ENCODE measurements around the gene FBXL7. TPM values are rescaled to one million over a fixed set of nuclear protein-coding genes. Genes with fewer than 3 reads are reported as not detected.

Gene FBXL7
- total RNA-seq, 4 donors from 2014 or later: 5.7 to 47.4 (median 6.3) TPM

GRCh38 chr5:15703901-15704300 lies 203.9 kb downstream of the FBXL7 start:
- H3K36me3 ChIP-seq: no peaks in the 10 kb centered on the region
- TF ChIP-seq EP300 (IDR thresholded peaks at IDR 0.05; ENCODE audit: low read depth) (no peak), POLR2AphosphoS5 (IDR thresholded peaks at IDR 0.05) (no peak), CTCF (IDR thresholded peaks at IDR 0.05) (no peak)
- intact Hi-C loops (cut with DNase I; ENCODE audit: low total_unique reads): no loop called here
- in situ Hi-C loops (cut with MboI; ENCODE audit: low pct_ligation_motif_present in 1 of 4, low pct_unique_long_range_greater_than_20kb in 1 of 4, low sequenced_read_pairs in 3 of 4): no loop called here
- H3K4me3 ChIP-seq: no peak overlapping the region
- H3K27ac ChIP-seq: no peak overlapping the region
- no peaks in the 10 kb centered on the region for H3K9me3 ChIP-seq
- peaks cover 0 to 4% (median 0%) of the 10 kb centered on the region in 4 donors for H3K4me1 ChIP-seq
- no peak for DNase-seq
- WGBS, 2 donors (ENCODE audit: low coverage in 1 of 2): 83% methylated on average over 1 to 3 of the region's 3 CpGs
- H3K27me3 ChIP-seq: no peaks in the 10 kb centered on the region

GRCh38 chr5:15704397-15704947 lies 204.5 kb downstream of the FBXL7 start:
- in situ Hi-C loops (cut with MboI; ENCODE audit: low pct_ligation_motif_present in 1 of 4, low pct_unique_long_range_greater_than_20kb in 1 of 4, low sequenced_read_pairs in 3 of 4) (no loop called here), intact Hi-C loops (cut with DNase I; ENCODE audit: low total_unique reads) (no loop called here)
- TF ChIP-seq POLR2A (IDR thresholded peaks at IDR 0.05): no peak
- TF ChIP-seq POLR2AphosphoS5 (IDR thresholded peaks at IDR 0.05): no peak
- TF ChIP-seq CTCF (IDR thresholded peaks at IDR 0.05): no peak
- TF ChIP-seq EP300 (IDR thresholded peaks at IDR 0.05; ENCODE audit: low read depth): no peak
- H3K4me3 ChIP-seq: no peak overlapping the region
- no peak overlapping the region for H3K27ac ChIP-seq
- no peaks in the 10 kb centered on the region for H3K9me3 ChIP-seq
- H3K4me1 ChIP-seq: peaks cover 0 to 4% (median 0%) of the 10 kb centered on the region in 4 donors
- DNase-seq: no peak
- H3K27me3 ChIP-seq: no peaks in the 10 kb centered on the region
- no peaks in the 10 kb centered on the region for H3K36me3 ChIP-seq

GRCh38 chr5:15707631-15708030 lies 207.7 kb downstream of the FBXL7 start:
- Histone ChIP-seq H3K4me3 (no peak overlapping the region), H3K27me3 (no peaks in the 10 kb centered on the region), H3K4me1 (peaks cover 0 to 4% (median 0%) of the 10 kb centered on the region in 4 donors), H3K9me3 (no peaks in the 10 kb centered on the region), H3K27ac (no peak overlapping the region), H3K36me3 (no peaks in the 10 kb centered on the region)
- in situ Hi-C loops (cut with MboI; ENCODE audit: low pct_ligation_motif_present in 1 of 4, low pct_unique_long_range_greater_than_20kb in 1 of 4, low sequenced_read_pairs in 3 of 4) (no loop called here), intact Hi-C loops (cut with DNase I; ENCODE audit: low total_unique reads) (no loop called here)
- no peak for DNase-seq
- 47 to 71% methylated on average over 1 to 2 of the region's 2 CpGs for WGBS, 2 donors (ENCODE audit: low coverage in 1 of 2)
- no peak for TF ChIP-seq EP300 (IDR thresholded peaks at IDR 0.05; ENCODE audit: low read depth)
- no peak for TF ChIP-seq POLR2A (IDR thresholded peaks at IDR 0.05)
- TF ChIP-seq CTCF (IDR thresholded peaks at IDR 0.05): no peak
- no peak for TF ChIP-seq POLR2AphosphoS5 (IDR thresholded peaks at IDR 0.05)

GRCh38 chr5:15711892-15712291 lies 211.9 kb downstream of the FBXL7 start:
- Histone ChIP-seq H3K4me1 (no peaks in the 10 kb centered on the region), H3K4me3 (no peak overlapping the region), H3K27ac (no peak overlapping the region), H3K9me3 (no peaks in the 10 kb centered on the region), H3K27me3 (no peaks in the 10 kb centered on the region), H3K36me3 (no peaks in the 10 kb centered on the region)
- intact Hi-C loops (cut with DNase I; ENCODE audit: low total_unique reads) (no loop called here), in situ Hi-C loops (cut with MboI; ENCODE audit: low pct_ligation_motif_present in 1 of 4, low pct_unique_long_range_greater_than_20kb in 1 of 4, low sequenced_read_pairs in 3 of 4) (no loop called here)
- TF ChIP-seq POLR2AphosphoS5 (IDR thresholded peaks at IDR 0.05): no peak
- TF ChIP-seq EP300 (IDR thresholded peaks at IDR 0.05; ENCODE audit: low read depth): no peak
- no peak for TF ChIP-seq CTCF (IDR thresholded peaks at IDR 0.05)
- TF ChIP-seq POLR2A (IDR thresholded peaks at IDR 0.05): no peak
- no peak for DNase-seq
- 88 to 90% methylated on average over 2 of the region's 2 CpGs for WGBS, 2 donors (ENCODE audit: low coverage in 1 of 2)

Measured in transverse colon (tissue), 4 donors.